SU-DHL-6 (cell line): ENCODE measurements around the gene MRAP2.

Source experiments
- CTCF ChIP-seq: fragments of 200-600 bp; sonication (generic); IDR thresholded peaks from one replicate; pipeline ENCODE4 v1.5.1; 2017; ENCODE audit warnings: antibody characterized with exemption, mild to moderate bottlenecking, low read length, moderate library complexity; ENCODE audit not compliant: insufficient read depth, poor library complexity, severe bottlenecking
- EZH2phosphoT487 ChIP-seq: fragments of 200-600 bp; sonication (generic), shearing (Covaris generic); conservative IDR thresholded peaks from 2 replicates; pipeline ENCODE4 v1.6.1; 2018; ENCODE audit warnings: mild to moderate bottlenecking, antibody characterized with exemption, low read length, moderate library complexity, mixed read lengths

- no peak for TF ChIP-seq CTCF
- TF ChIP-seq EZH2phosphoT487 = no peak
These were observed 32.2 kb downstream of the MRAP2 start for GRCh38 chr6:84065693-84066290.
